GM10248 (cell line): ENCODE data around the gene AMPD2.
"Not testable (repeated sequence)": the region's sequence is repeated elsewhere in the genome, so short reads cannot be mapped to it uniquely, and the experiment has no call there.

Source experiments
- CTCF ChIA-PET: fragments of 300-600 bp; sonication (Branson Sonifier 250); formaldehyde crosslinking; extraction: SDS; loops from one replicate; lab custom pipeline; 2021; ENCODE audit warnings: antibody characterized with exemption; lab: Yijun Ruan, JAX
- POLR2A ChIA-PET: fragments of 350-650 bp; sonication (Branson Sonifier 250); formaldehyde crosslinking; extraction: SDS; loops from one replicate; lab custom pipeline; 2020; ENCODE audit warnings: antibody characterized with exemption; lab: Yijun Ruan, JAX
- DNase-seq: peaks from one replicate; pipeline ENCODE4 v3.0.0; 2012; ENCODE audit errors: extremely low spot score
- CTCF ChIP-seq: IDR thresholded peaks from 2 replicates; pipeline ENCODE4 v1.5.1; 2012; ENCODE audit warnings: mild to moderate bottlenecking, low read depth; ENCODE audit errors: extremely low read depth, missing control alignments, control extremely low read depth

The AMPD2 gene

GRCh38 chr1:109664671-109665070 lies 45.0 kb downstream of the AMPD2 start:
- ChIA-PET CTCF (no interaction called here), POLR2A (no interaction called here)
- no peak for DNase-seq
- no peak for TF ChIP-seq CTCF

GRCh38 chr1:109667452-109668122 lies 48.0 kb downstream of the AMPD2 start, which contains the start of gene GSTM2:
Gene GSTM2, plus strand, starts transcription at chr1:109668057. Its CDS starts 59 bp downstream, at chr1:109668116.
- ChIA-PET POLR2A (no interaction called here), CTCF (interaction anchor here (0.7 to 3.7 kb wide), 5 partner anchors 18 to 317 kb away, joined by 3 to 18 read pairs (median 3); partner anchors contain the start of gene AHCYL1)
- DNase-seq, result peak; percentile 87

GRCh38 chr1:109668123-109668775 lies 48.6 kb downstream of the AMPD2 start:
- DNase-seq, result peak; percentile 41
- ChIA-PET CTCF (interaction anchor here (0.9 to 3.7 kb wide), 4 partner anchors 19 to 317 kb away, joined by 3 to 18 read pairs (median 3); partner anchors contain the start of gene AHCYL1), POLR2A (no interaction called here)
- TF ChIP-seq CTCF, result no peak

More at GRCh38 chr1:109667452-109668122, 48.0 kb downstream of the AMPD2 start, which contains the start of gene GSTM2:
- TF ChIP-seq CTCF, result no peak

- DNase-seq, result no peak
- TF ChIP-seq CTCF, result no peak
- ChIA-PET CTCF (interaction anchor here (1.5 to 3.7 kb wide), 4 partner anchors 12 to 316 kb away, joined by 3 to 18 read pairs (median 9); partner anchors contain the start of gene AHCYL1), POLR2A (no interaction called here)
These were observed 49.8 kb downstream of the AMPD2 start for GRCh38 chr1:109669246-109669948.

- DNase-seq, POLR2A ChIA-PET: not testable (repeated sequence)
- CTCF ChIA-PET, result interaction anchor here (1.5 to 3.4 kb wide), 5 partner anchors 8 to 315 kb away, joined by 3 to 12 read pairs (median 6); partner anchors contain the start of gene AHCYL1
These were observed 50.3 kb downstream of the AMPD2 start for GRCh38 chr1:109669949-109670302.

- POLR2A ChIA-PET, result no interaction called here
- TF ChIP-seq CTCF, result no peak
- DNase-seq, result no peak
- CTCF ChIA-PET, result interaction anchor here (0.7 to 3.4 kb wide), 6 partner anchors 9 to 314 kb away, joined by 3 to 12 read pairs (median 5); partner anchors contain the start of gene AHCYL1
These were observed 51.4 kb downstream of the AMPD2 start for GRCh38 chr1:109671067-109671466.

- POLR2A ChIA-PET, DNase-seq: not testable (repeated sequence)
- CTCF ChIA-PET, result interaction anchor here (1.2 kb wide), 1 partner anchor 34 kb away, joined by 3 read pairs; no protein-coding TSS in a partner anchor
These were observed 54.2 kb downstream of the AMPD2 start for GRCh38 chr1:109673861-109674260.

GRCh38 chr1:109676683-109677381 lies 57.2 kb downstream of the AMPD2 start:
- POLR2A ChIA-PET, DNase-seq: not testable (repeated sequence)
- CTCF ChIA-PET, result interaction anchor here (1.1 kb wide), 1 partner anchor 22 kb away, joined by 3 read pairs; the partner anchor contains the start of gene GSTM4
